SHP77 treated with DMSO at 0.1 percent for 48 hours (cell line): ENCODE results near the gene FGF12.

ENCODE experiments used
- DNase-seq: peaks from one replicate; lab custom pipeline; 2025; lab: John Stamatoyannopoulos, UW

The FGF12 gene

GRCh38 chr3:192409838-192410683 lies 317.3 kb downstream of the FGF12 start:
- DNase-seq = no peak

- no peak for DNase-seq
Observed at GRCh38 chr3:192409201-192409837, 318.0 kb downstream of the FGF12 start.

- no peak for DNase-seq
Observed at GRCh38 chr3:192408647-192409200, 318.6 kb downstream of the FGF12 start.

GRCh38 chr3:192408007-192408646 lies 319.2 kb downstream of the FGF12 start:
- DNase-seq = no peak

- DNase-seq = no peak
Observed at GRCh38 chr3:192399767-192400166, 327.6 kb downstream of the FGF12 start.

- no peak for DNase-seq
Observed at GRCh38 chr3:192397012-192397411, 330.3 kb downstream of the FGF12 start.

- no peak for DNase-seq
Observed at GRCh38 chr3:192395506-192395905, 331.8 kb downstream of the FGF12 start.

GRCh38 chr3:192392986-192393385 lies 334.4 kb downstream of the FGF12 start:
- no peak for DNase-seq

- DNase-seq = no peak
Observed at GRCh38 chr3:192382861-192383260, 344.5 kb downstream of the FGF12 start.

- DNase-seq = no peak
Observed at GRCh38 chr3:192373586-192373985, 353.8 kb downstream of the FGF12 start.

GRCh38 chr3:192373032-192373431 lies 354.3 kb downstream of the FGF12 start:
- DNase-seq = no peak

- peak; percentile 19 for DNase-seq
Observed at GRCh38 chr3:192372616-192373015, 354.7 kb downstream of the FGF12 start.

GRCh38 chr3:192371870-192372400 lies 355.4 kb downstream of the FGF12 start:
- DNase-seq = no peak

GRCh38 chr3:192367616-192368015 lies 359.7 kb downstream of the FGF12 start:
- no peak for DNase-seq

GRCh38 chr3:192366916-192367315 lies 360.4 kb downstream of the FGF12 start:
- no peak for DNase-seq

GRCh38 chr3:192365571-192365970 lies 361.8 kb downstream of the FGF12 start:
- no peak for DNase-seq

GRCh38 chr3:192364316-192364715 lies 363.0 kb downstream of the FGF12 start:
- no peak for DNase-seq

GRCh38 chr3:192354687-192355086 lies 372.7 kb downstream of the FGF12 start:
- DNase-seq = no peak

GRCh38 chr3:192352142-192352541 lies 375.2 kb downstream of the FGF12 start:
- DNase-seq = no peak

GRCh38 chr3:192351441-192351840 lies 375.9 kb downstream of the FGF12 start:
- DNase-seq = no peak

- no peak for DNase-seq
Observed at GRCh38 chr3:192340031-192340430, 387.3 kb downstream of the FGF12 start.

- no peak for DNase-seq
Observed at GRCh38 chr3:192339214-192339613, 388.1 kb downstream of the FGF12 start.
